ENCODE data around the gene STT3A.

GRCh38 chr11:125593114-125593820 lies 615 bp downstream of the STT3A start:
- TF ChIP-seq CTCF (IDR thresholded peaks at IDR 0.05): no peak
- no peak for TF ChIP-seq POLR2A (IDR thresholded peaks at IDR 0.05)
